Neuron (in vitro differentiated cells): ENCODE measurements around the gene LRRC3.
"Not testable (repeated sequence)": the region's sequence is repeated elsewhere in the genome, so short reads cannot be mapped to it uniquely, and the experiment has no call there.

ENCODE experiments used
- H2AFZ ChIP-seq: one replicate; pipeline ENCODE4 v1.6.1; 2013; ENCODE audit warnings: low read depth, mild to moderate bottlenecking, inconsistent platforms, low read length, moderate library complexity
- H3K27me3 ChIP-seq: one replicate; pipeline ENCODE4 v1.6.1; 2013; ENCODE audit warnings: low read length; ENCODE audit not compliant: insufficient read depth
- H3K36me3 ChIP-seq: one replicate; pipeline ENCODE4 v1.6.1; 2013; ENCODE audit warnings: low read length; ENCODE audit not compliant: insufficient read depth
- H3K4me1 ChIP-seq: one replicate; pipeline ENCODE4 v1.6.1; 2013; ENCODE audit warnings: low read length; ENCODE audit not compliant: insufficient read depth
- H3K4me3 ChIP-seq: 2 replicates; pipeline ENCODE4 v1.5.1; 2013; ENCODE audit warnings: mild to moderate bottlenecking, low read length, moderate library complexity
- H3K9me3 ChIP-seq: one replicate; pipeline ENCODE4 v1.6.1; 2013; ENCODE audit warnings: low read length

Gene LRRC3

GRCh38 chr21:44475266-44475845 is 20.0 kb downstream of the LRRC3 start:
- Histone ChIP-seq H3K4me1 (no peaks in the 10 kb centered on the region), H3K36me3 (no peaks in the 10 kb centered on the region), H2AFZ (no peak overlapping the region), H3K27me3 (no peaks in the 10 kb centered on the region), H3K9me3 (no peaks in the 10 kb centered on the region), H3K4me3 (no peak overlapping the region)

GRCh38 chr21:44477131-44477530 is 21.8 kb downstream of the LRRC3 start:
- Histone ChIP-seq H2AFZ (no peak overlapping the region), H3K9me3 (no peaks in the 10 kb centered on the region), H3K4me3 (no peak overlapping the region)

GRCh38 chr21:44477712-44478111 is 22.4 kb downstream of the LRRC3 start:
- H2AFZ ChIP-seq, result no peak overlapping the region
- H3K4me3 ChIP-seq, result no peak overlapping the region
- no peaks in the 10 kb centered on the region for H3K9me3 ChIP-seq
- no peaks in the 10 kb centered on the region for H3K36me3 ChIP-seq
- no peaks in the 10 kb centered on the region for H3K4me1 ChIP-seq
- H3K27me3 ChIP-seq, result no peaks in the 10 kb centered on the region

More at GRCh38 chr21:44477131-44477530, 21.8 kb downstream of the LRRC3 start:
- no peaks in the 10 kb centered on the region for H3K36me3 ChIP-seq
- H3K4me1 ChIP-seq, result no peaks in the 10 kb centered on the region
- H3K27me3 ChIP-seq, result no peaks in the 10 kb centered on the region

DNA sequence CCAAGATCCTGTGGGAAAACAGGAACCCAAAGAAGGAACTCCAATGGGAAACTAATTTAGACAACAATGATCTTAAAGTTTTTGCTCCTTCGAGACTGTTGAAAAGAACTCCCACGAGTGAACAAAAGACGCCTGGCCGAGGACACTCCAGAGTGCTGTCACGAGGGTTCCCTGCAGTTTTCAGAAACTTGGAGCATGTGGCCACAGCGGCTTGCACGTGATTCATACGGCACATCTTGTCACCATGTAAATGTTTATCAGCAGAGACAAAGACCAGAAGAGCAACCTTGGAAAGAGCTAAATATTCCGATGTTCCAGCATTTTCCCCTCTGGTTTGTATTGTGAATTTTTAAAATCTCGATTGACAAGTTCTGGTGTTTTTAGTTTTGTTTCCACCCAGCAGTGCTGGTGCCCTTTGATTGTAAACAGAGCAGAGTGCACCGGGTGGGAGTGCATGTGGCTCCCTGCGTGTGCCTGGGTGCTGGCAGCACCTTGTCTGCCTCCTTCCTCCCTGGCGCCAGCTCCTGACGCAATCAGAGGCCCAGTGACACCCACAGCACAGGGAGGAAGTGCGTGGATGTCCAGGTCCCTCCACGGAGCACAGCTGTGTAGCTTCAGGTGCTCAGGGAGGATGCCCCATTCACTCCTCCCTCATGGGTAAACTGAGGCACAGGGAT is 23.0 kb downstream of the LRRC3 start:
- Histone ChIP-seq H3K4me1 (no peaks in the 10 kb centered on the region), H3K4me3 (no peak overlapping the region), H3K36me3 (no peaks in the 10 kb centered on the region), H2AFZ (no peak overlapping the region), H3K9me3 (no peaks in the 10 kb centered on the region), H3K27me3 (no peaks in the 10 kb centered on the region)

GRCh38 chr21:44478801-44479167 is 23.5 kb downstream of the LRRC3 start:
- Histone ChIP-seq H3K27me3 (no peaks in the 10 kb centered on the region), H3K4me3 (no peak overlapping the region), H2AFZ (no peak overlapping the region), H3K36me3 (no peaks in the 10 kb centered on the region), H3K4me1 (no peaks in the 10 kb centered on the region), H3K9me3 (no peaks in the 10 kb centered on the region)

- H2AFZ ChIP-seq, H3K4me1 ChIP-seq, H3K9me3 ChIP-seq, H3K4me3 ChIP-seq, H3K36me3 ChIP-seq, H3K27me3 ChIP-seq: not testable (repeated sequence)
These were observed 24.4 kb downstream of the LRRC3 start for GRCh38 chr21:44479556-44480199.

DNA sequence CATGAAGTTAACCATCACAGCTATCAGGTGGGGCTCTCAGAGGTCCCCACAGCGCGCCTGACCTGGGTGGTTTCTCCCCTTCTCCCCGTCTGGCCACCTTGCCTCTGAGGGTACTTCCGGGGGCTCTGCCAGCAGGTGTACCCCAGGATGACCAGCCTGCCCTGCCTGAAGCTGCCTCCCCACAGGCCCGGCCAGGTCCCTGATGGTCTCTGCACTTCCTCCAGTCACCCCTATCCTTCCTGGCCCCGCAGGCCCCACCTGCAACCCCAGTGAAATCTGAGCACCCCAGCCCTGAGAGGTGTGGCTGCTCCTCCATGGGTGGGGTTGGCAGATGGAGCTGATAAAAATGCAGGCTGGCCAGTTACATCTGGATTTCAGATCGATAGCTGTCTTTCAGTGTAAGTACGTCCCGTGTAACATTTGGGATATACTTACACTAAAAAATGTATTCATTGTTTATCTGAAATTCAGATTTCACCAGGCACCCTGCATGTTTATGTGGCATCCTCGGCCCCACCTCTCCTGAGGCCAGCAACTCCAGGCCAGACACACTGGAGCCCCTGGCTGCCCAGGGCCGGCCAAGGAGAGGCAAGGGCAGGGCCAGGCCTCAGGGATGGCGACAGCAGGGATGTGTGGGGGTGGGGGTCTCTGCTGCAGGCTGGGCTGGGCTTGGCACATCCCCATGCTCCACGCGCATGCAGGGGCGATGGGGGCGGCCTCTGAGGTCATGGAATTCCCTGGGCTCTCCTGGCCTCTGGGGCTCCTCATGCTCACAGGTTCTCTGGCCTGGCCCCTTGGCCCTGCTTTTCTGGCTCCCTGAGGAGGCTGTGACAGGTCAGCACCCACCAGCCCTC is 25.1 kb downstream of the LRRC3 start:
- Histone ChIP-seq H3K27me3 (no peaks in the 10 kb centered on the region), H3K36me3 (no peaks in the 10 kb centered on the region), H2AFZ (no peak overlapping the region)

GRCh38 chr21:44482581-44483287 is 27.4 kb downstream of the LRRC3 start:
- Histone ChIP-seq H3K4me1 (no peaks in the 10 kb centered on the region), H3K27me3 (no peaks in the 10 kb centered on the region), H3K36me3 (no peaks in the 10 kb centered on the region), H3K4me3 (no peak overlapping the region), H2AFZ (no peak overlapping the region), H3K9me3 (no peaks in the 10 kb centered on the region)

More for the DNA sequence above, 25.1 kb downstream of the LRRC3 start:
- H3K4me1 ChIP-seq, result no peaks in the 10 kb centered on the region
- no peaks in the 10 kb centered on the region for H3K9me3 ChIP-seq
- no peak overlapping the region for H3K4me3 ChIP-seq

DNA sequence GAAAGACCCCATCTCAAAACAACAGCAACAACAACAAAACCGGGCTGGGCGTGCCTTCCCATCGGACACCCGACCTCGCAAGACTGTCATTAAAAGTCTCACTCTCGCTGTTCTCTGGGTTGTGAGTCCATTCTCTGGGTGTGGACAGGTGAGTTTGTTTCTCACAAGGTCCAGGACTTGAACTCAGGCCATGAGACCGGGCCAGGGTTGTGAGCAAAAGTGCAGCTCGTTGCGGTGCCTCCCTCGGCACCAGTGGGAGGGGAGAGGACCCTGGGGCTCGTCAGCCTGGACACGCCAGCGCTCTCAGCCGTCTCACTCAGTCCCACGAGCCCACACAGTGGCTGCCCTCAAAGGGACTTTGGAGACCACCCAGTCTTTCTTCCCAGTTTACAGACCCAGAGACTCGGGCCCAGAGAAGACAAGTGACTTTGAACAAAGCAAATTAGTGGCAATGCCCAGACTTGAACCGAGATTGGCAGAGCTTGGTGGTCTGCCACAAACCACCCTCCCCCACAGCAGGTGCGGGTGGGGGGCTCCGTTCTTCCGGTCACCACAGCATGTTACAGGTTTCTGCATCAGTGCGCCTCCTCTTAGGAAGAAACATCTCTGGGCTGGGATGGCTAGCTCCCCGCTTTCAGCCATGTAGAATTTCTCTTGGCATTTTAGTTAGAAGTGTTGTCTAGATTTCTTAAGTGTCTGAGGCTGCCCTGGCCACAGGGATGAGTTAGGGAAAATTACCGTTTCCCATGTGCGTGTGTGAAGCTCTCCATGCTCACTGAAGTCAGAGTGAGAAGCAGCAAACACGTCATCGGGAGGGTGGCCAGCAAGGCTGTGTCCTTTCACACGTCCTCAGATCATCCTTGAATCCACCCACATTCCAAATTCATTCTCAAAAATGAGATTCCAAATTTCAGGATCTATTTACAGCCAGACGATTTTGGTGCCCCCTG is 28.3 kb downstream of the LRRC3 start:
- Histone ChIP-seq H3K36me3 (no peaks in the 10 kb centered on the region), H3K27me3 (no peaks in the 10 kb centered on the region), H3K4me3 (no peak overlapping the region), H2AFZ (no peak overlapping the region), H3K4me1 (no peaks in the 10 kb centered on the region), H3K9me3 (peaks cover 3% of the 10 kb centered on the region)

- Histone ChIP-seq H2AFZ (no peak overlapping the region), H3K9me3 (peaks cover 3% of the 10 kb centered on the region), H3K36me3 (no peaks in the 10 kb centered on the region), H3K4me1 (no peaks in the 10 kb centered on the region), H3K4me3 (no peak overlapping the region), H3K27me3 (no peaks in the 10 kb centered on the region)
These were observed 29.4 kb downstream of the LRRC3 start for GRCh38 chr21:44484498-44485253.

- peak overlapping the region; percentile 55 for H3K4me3 ChIP-seq
- H2AFZ ChIP-seq, result no peak overlapping the region
- no peaks in the 10 kb centered on the region for H3K36me3 ChIP-seq
- H3K9me3 ChIP-seq, result peaks cover 5% of the 10 kb centered on the region
- no peaks in the 10 kb centered on the region for H3K4me1 ChIP-seq
- no peaks in the 10 kb centered on the region for H3K27me3 ChIP-seq
These were observed 30.0 kb downstream of the LRRC3 start for GRCh38 chr21:44485254-44485793.
